Left ventricle myocardium inferior (tissue), 1 donor: ENCODE measurements around the gene NKX2-2. TPM values are rescaled to one million over a fixed set of nuclear protein-coding genes. Genes with fewer than 3 reads are reported as not detected.

Source experiments
- DNase-seq: peaks from one replicate; pipeline ENCODE4 v3.0.0-alpha.2; 2020
- H3K27ac ChIP-seq: fragments of 200-600 bp; replicated peaks from 2 replicates; pipeline ENCODE4 v1.8.0; 2021
- H3K27me3 ChIP-seq: fragments of 200-600 bp; 2 replicates; pipeline ENCODE4 v1.8.0; 2021; ENCODE audit warnings: low read depth
- H3K36me3 ChIP-seq: fragments of 200-600 bp; 2 replicates; pipeline ENCODE4 v1.8.0; 2021
- H3K4me1 ChIP-seq: fragments of 200-600 bp; 2 replicates; pipeline ENCODE4 v1.8.0; 2021
- H3K4me3 ChIP-seq: fragments of 200-600 bp; 2 replicates; pipeline ENCODE4 v1.8.0; 2021; ENCODE audit warnings: mild to moderate bottlenecking, moderate library complexity
- H3K9me3 ChIP-seq: fragments of 200-600 bp; replicated peaks from 2 replicates; pipeline ENCODE4 v1.8.0; 2021
- intact Hi-C: fragments of 100-400 bp; cut with micrococcal nuclease; formaldehyde crosslinking; loops from one replicate; pipeline ENCODE4 v1.11.0; 2022
- total RNA-seq: library from RNA; stranded (reverse); fragmentation: NEBNext Ultra II Directional; extraction: Animal tissue kit (Norgen Biotek cat#: 25700); gene quantifications from one replicate; pipeline ENCODE4 v1.2.1, GENCODE V29; 2021
- TF ChIP-seq, protein P1 (sequence below): fragments of 200-600 bp; IDR thresholded peaks from 2 replicates; pipeline ENCODE4 v1.8.0; 2021; ENCODE audit warnings: antibody characterized with exemption, mild to moderate bottlenecking, borderline replicate concordance
- donor health status: DM: no; HTN: yes; CAD: no; lungs with severe emphysema.

NKX2-2 gene
- total RNA-seq, 1 donor from 2014 or later = not detected

DNA sequence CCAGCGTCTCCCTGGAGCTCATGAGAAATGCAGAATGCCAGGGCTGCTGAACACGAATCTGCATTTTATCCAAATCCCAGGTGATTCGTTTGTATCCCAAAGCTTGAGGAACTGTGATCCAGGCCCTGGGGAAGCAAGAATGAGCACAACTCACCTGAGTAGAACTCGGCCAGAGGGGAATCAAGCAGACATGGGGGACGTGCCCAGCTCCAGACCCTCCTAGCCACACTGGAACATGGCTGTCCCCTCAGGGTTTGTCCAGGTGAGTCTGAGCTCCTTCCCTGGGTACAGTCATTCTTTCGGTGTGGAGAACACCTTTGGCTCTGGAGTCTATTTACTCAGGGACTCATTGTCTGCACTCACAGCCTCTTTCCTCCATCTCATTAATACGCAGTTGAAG, 13.3 kb downstream of the NKX2-2 start:
- no peaks in the 10 kb centered on the region for H3K36me3 ChIP-seq
- TF ChIP-seq, protein P1, sequence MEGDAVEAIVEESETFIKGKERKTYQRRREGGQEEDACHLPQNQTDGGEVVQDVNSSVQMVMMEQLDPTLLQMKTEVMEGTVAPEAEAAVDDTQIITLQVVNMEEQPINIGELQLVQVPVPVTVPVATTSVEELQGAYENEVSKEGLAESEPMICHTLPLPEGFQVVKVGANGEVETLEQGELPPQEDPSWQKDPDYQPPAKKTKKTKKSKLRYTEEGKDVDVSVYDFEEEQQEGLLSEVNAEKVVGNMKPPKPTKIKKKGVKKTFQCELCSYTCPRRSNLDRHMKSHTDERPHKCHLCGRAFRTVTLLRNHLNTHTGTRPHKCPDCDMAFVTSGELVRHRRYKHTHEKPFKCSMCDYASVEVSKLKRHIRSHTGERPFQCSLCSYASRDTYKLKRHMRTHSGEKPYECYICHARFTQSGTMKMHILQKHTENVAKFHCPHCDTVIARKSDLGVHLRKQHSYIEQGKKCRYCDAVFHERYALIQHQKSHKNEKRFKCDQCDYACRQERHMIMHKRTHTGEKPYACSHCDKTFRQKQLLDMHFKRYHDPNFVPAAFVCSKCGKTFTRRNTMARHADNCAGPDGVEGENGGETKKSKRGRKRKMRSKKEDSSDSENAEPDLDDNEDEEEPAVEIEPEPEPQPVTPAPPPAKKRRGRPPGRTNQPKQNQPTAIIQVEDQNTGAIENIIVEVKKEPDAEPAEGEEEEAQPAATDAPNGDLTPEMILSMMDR = no peak
- DNase-seq = no peak
- no peaks in the 10 kb centered on the region for H3K9me3 ChIP-seq
- intact Hi-C loops = loop anchor here (10.0 kb wide), 1 partner anchor 646 kb away; no protein-coding TSS in a partner anchor
- no peak overlapping the region for H3K4me3 ChIP-seq
- no peak overlapping the region for H3K27ac ChIP-seq
- peaks cover 7% of the 10 kb centered on the region for H3K4me1 ChIP-seq
- H3K27me3 ChIP-seq = peaks cover 100% of the 10 kb centered on the region

DNA sequence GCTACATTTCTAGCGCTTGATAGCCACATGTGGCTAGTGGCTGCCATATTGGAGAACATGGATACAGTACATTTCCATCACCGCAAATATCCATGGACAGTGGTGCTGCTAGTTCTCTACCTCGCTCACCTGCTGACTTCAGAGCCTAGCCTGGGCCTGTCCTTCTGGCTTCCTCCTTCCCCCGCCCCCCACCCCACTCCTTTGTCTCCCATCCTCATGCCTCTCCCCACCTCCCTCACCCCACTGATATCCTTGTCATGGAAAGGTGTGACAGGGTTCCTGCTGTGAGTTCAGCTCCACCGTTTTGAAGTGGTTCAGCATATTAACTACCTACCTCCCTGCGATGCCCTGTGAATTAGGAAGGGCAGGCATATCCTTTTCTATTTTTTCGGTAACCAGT, 14.2 kb downstream of the NKX2-2 start:
- H3K36me3 ChIP-seq = no peaks in the 10 kb centered on the region
- peaks cover 95% of the 10 kb centered on the region for H3K27me3 ChIP-seq
- no peak overlapping the region for H3K4me3 ChIP-seq
- intact Hi-C loops = loop anchor here (10.0 kb wide), 1 partner anchor 645 kb away; no protein-coding TSS in a partner anchor
- DNase-seq = no peak
- H3K4me1 ChIP-seq = no peaks in the 10 kb centered on the region
- no peaks in the 10 kb centered on the region for H3K9me3 ChIP-seq
- TF ChIP-seq, protein P1 = no peak
- no peak overlapping the region for H3K27ac ChIP-seq

DNA sequence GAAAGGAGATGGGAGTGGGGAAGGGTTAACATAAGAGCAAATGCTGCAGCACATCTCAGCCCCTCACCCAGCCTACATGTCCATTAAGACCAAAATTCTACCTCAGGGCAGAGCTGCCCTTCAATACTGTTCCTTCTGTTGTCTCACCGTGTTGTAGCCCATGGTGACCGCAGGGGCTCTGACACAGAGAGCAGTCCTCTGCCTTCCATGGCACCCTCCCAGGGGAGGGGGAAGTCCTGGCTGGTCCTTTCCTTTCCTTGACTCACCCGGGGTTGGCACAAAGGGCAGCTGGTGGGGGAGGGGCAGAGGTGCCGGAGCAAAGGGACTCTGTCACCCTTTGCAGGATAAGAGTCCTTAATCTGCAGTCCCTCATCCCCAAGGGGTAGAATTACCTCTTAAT, 15.2 kb downstream of the NKX2-2 start:
- H3K27me3 ChIP-seq = peaks cover 94% of the 10 kb centered on the region
- no peaks in the 10 kb centered on the region for H3K36me3 ChIP-seq
- no peak overlapping the region for H3K27ac ChIP-seq
- TF ChIP-seq, protein P1 = no peak
- H3K4me3 ChIP-seq = no peak overlapping the region
- no peak for DNase-seq
- H3K4me1 ChIP-seq = no peaks in the 10 kb centered on the region
- intact Hi-C loops = no loop called here
- no peaks in the 10 kb centered on the region for H3K9me3 ChIP-seq

DNA sequence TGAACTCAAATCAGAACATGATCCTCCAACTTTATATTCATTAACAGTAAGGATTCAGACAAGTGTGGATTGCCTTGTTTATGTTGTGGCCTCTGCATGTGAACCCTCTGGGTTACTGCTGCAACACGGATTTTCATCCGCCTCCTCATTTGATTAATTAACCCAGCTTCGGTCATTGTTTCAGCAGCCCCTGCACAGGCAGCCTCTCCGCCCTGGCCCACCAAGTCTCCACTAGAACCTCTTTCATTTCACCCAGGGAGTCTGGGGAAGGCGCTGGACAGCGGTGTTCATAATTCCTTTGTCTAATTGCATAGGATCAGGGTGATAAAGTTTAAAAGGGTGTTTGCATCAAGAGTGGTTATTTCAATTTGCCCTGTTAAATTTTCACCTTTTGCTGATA, 15.7 kb downstream of the NKX2-2 start:
- Histone ChIP-seq H3K27me3 (peaks cover 94% of the 10 kb centered on the region), H3K9me3 (no peaks in the 10 kb centered on the region), H3K4me3 (no peak overlapping the region), H3K27ac (no peak overlapping the region), H3K36me3 (no peaks in the 10 kb centered on the region), H3K4me1 (no peaks in the 10 kb centered on the region)
- intact Hi-C loops = no loop called here
- TF ChIP-seq, protein P1 = no peak
- DNase-seq = no peak

DNA sequence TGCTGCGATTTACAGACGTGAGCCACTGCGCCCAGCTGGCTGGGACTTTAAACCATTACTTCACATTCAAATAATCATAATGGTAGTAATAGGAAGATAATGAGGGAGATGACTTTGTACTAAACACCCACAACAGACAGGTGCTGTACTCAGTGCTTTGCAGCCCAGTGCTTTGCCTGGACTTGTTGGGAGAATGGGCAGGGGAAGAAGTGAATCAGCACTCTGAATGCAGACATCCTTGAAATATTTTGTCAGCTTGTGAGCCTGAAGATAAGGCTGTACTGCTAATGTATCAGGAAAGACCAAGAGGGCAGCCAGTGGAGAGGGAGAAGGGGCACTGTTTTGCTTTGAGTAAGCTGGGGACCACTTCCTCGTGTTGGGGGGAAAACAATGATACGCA, 17.4 kb downstream of the NKX2-2 start:
- Histone ChIP-seq H3K9me3 (no peaks in the 10 kb centered on the region), H3K4me1 (no peaks in the 10 kb centered on the region), H3K27ac (no peak overlapping the region), H3K36me3 (no peaks in the 10 kb centered on the region), H3K27me3 (peaks cover 92% of the 10 kb centered on the region), H3K4me3 (no peak overlapping the region)
- intact Hi-C loops = no loop called here
- TF ChIP-seq, protein P1 = no peak
- no peak for DNase-seq
